ENCODE measurements around the gene UGT1A3. TPM values are rescaled to one million over a fixed set of nuclear protein-coding genes. Genes with fewer than 3 reads are reported as not detected.

Gene UGT1A3
- total and polyA plus RNA-seq, 2 donors (not counting 1 experiment from before 2014, with no cell fraction given): not detected

- intact Hi-C loops (cut with micrococcal nuclease): no loop called here
- Histone ChIP-seq H3K4me3 (ENCODE audit: control extremely low read depth in 1 of 5, extremely low read depth in 1 of 5, insufficient read depth in 1 of 5, low read depth in 2 of 5, low read length in 4 of 5) (no peak overlapping the region), H3K4me2 (replicated peaks; ENCODE audit: low read depth, low read length, poor library complexity, severe bottlenecking) (no peak overlapping the region), H3K27me3 (replicated peaks in 1 of 4; ENCODE audit: control extremely low read depth in 1 of 4, control insufficient read depth in 3 of 4, insufficient read depth in 4 of 4, low read length in 3 of 4) (no peaks in the 10 kb centered on the region), H2AFZ (ENCODE audit: insufficient read depth, low read depth, low read length, poor library complexity, severe bottlenecking) (no peak overlapping the region), H4K20me1 (ENCODE audit: control insufficient read depth, insufficient read depth, low read length, poor library complexity, severe bottlenecking) (no peaks in the 10 kb centered on the region), H3K79me2 (ENCODE audit: control insufficient read depth, insufficient read depth, low read length) (no peaks in the 10 kb centered on the region), H3K9ac (ENCODE audit: low read length) (no peak overlapping the region), H3K27ac (ENCODE audit: low read length in 2 of 2) (no peak overlapping the region), H3K4me1 (ENCODE audit: control insufficient read depth in 2 of 2, insufficient read depth in 2 of 2, low read length in 2 of 2) (no peaks in the 10 kb centered on the region), H3K36me3 (replicated peaks in 1 of 2; ENCODE audit: control extremely low read depth in 1 of 2, control insufficient read depth in 1 of 2, extremely low read depth in 1 of 2, insufficient read depth in 2 of 2, low read length in 1 of 2) (no peaks in the 10 kb centered on the region), H3K9me3 (ENCODE audit: control extremely low read depth in 1 of 3, control insufficient read depth in 2 of 3, insufficient read depth in 1 of 3, low read length in 2 of 3) (peaks cover 0 to 3% (median 0%) of the 10 kb centered on the region in 3 donors)
- H3K9me3 Mint-ChIP-seq (ENCODE audit: insufficient read depth): peaks cover 2% of the 10 kb centered on the region
- no peak overlapping the region for H3K27ac Mint-ChIP-seq
- H3K4me3 Mint-ChIP-seq: no peak overlapping the region
- DNase-seq (no peak), ATAC-seq (ENCODE audit: low read depth) (no peak)
- WGBS (ENCODE audit: insufficient coverage): 91% methylated on average over 2 of the region's 9 CpGs
- ChIA-PET CTCF (no interaction called here), POLR2A (no interaction called here)
- no peaks in the 10 kb centered on the region for H3K4me1 Mint-ChIP-seq
- no peak for TF ChIP-seq EZH2 (IDR thresholded peaks at IDR 0.05; ENCODE audit: borderline replicate concordance, insufficient read depth, low read depth, low read length, poor library complexity, severe bottlenecking)
- TF ChIP-seq CTCF (IDR thresholded peaks at IDR 0.05): no peak
- H3K27me3 Mint-ChIP-seq: peaks cover 3% of the 10 kb centered on the region
Measured at GRCh38 chr2:233796254-233796653, 67.4 kb downstream of the UGT1A3 start.

- Histone ChIP-seq H3K4me3 (ENCODE audit: control extremely low read depth in 1 of 5, extremely low read depth in 1 of 5, insufficient read depth in 1 of 5, low read depth in 2 of 5, low read length in 4 of 5) (no peak overlapping the region), H3K27ac (ENCODE audit: low read length in 2 of 2) (no peak overlapping the region), H2AFZ (ENCODE audit: insufficient read depth, low read depth, low read length, poor library complexity, severe bottlenecking) (no peak overlapping the region), H3K27me3 (replicated peaks in 1 of 4; ENCODE audit: control extremely low read depth in 1 of 4, control insufficient read depth in 3 of 4, insufficient read depth in 4 of 4, low read length in 3 of 4) (peaks cover 0 to 4% (median 0%) of the 10 kb centered on the region in 4 experiments), H3K9ac (ENCODE audit: low read length) (no peak overlapping the region), H3K4me2 (replicated peaks; ENCODE audit: low read depth, low read length, poor library complexity, severe bottlenecking) (no peak overlapping the region), H4K20me1 (ENCODE audit: control insufficient read depth, insufficient read depth, low read length, poor library complexity, severe bottlenecking) (no peaks in the 10 kb centered on the region), H3K79me2 (ENCODE audit: control insufficient read depth, insufficient read depth, low read length) (no peaks in the 10 kb centered on the region), H3K4me1 (ENCODE audit: control insufficient read depth in 2 of 2, insufficient read depth in 2 of 2, low read length in 2 of 2) (no peaks in the 10 kb centered on the region), H3K9me3 (ENCODE audit: control extremely low read depth in 1 of 3, control insufficient read depth in 2 of 3, insufficient read depth in 1 of 3, low read length in 2 of 3) (no peaks in the 10 kb centered on the region), H3K36me3 (replicated peaks in 1 of 2; ENCODE audit: control extremely low read depth in 1 of 2, control insufficient read depth in 1 of 2, extremely low read depth in 1 of 2, insufficient read depth in 2 of 2, low read length in 1 of 2) (no peaks in the 10 kb centered on the region)
- ATAC-seq (ENCODE audit: low read depth): no peak
- ChIA-PET CTCF (no interaction called here), POLR2A (no interaction called here)
- TF ChIP-seq EZH2 (IDR thresholded peaks at IDR 0.05; ENCODE audit: borderline replicate concordance, insufficient read depth, low read depth, low read length, poor library complexity, severe bottlenecking) (no peak), CTCF (IDR thresholded peaks at IDR 0.05) (no peak)
- no peaks in the 10 kb centered on the region for H3K4me1 Mint-ChIP-seq
- intact Hi-C loops (cut with micrococcal nuclease): no loop called here
- H3K27me3 Mint-ChIP-seq: peaks cover 7% of the 10 kb centered on the region
- 85% methylated on average over 11 of the region's 14 CpGs for WGBS (ENCODE audit: insufficient coverage)
- H3K27ac Mint-ChIP-seq: no peak overlapping the region
- DNase-seq: no peak
- H3K4me3 Mint-ChIP-seq: no peak overlapping the region
- H3K9me3 Mint-ChIP-seq (ENCODE audit: insufficient read depth): peaks cover 2% of the 10 kb centered on the region
Measured at GRCh38 chr2:233798335-233799086, 69.7 kb downstream of the UGT1A3 start.

Data from B cell (primary cell).